Mesothelial cell of epicardium (in vitro differentiated cells): ENCODE measurements around the gene HSPA4L. TPM values are rescaled to one million over a fixed set of nuclear protein-coding genes. Genes with fewer than 3 reads are reported as not detected.

Experiments used
- DNase-seq, 2 experiments: peaks; one replicate each; pipeline ENCODE4 v3.0.0; 2021; ENCODE audit warnings: low spot score in 2 of 2; ENCODE audit not compliant: unreplicated experiment in 2 of 2
- H3K27ac Mint-ChIP-seq: 2 replicates; pipeline ENCODE4 v1.8.0; 2021; ENCODE audit warnings: mixed read lengths
- H3K27me3 Mint-ChIP-seq: 2 replicates; pipeline ENCODE4 v1.8.0; 2021; ENCODE audit warnings: low read depth, mixed read lengths
- H3K36me3 Mint-ChIP-seq: 2 replicates; pipeline ENCODE4 v1.8.0; 2021; ENCODE audit warnings: mixed read lengths
- H3K4me1 Mint-ChIP-seq: 2 replicates; pipeline ENCODE4 v1.8.0; 2021; ENCODE audit warnings: mixed read lengths
- H3K4me3 Mint-ChIP-seq: 2 replicates; pipeline ENCODE4 v1.8.0; 2021; ENCODE audit warnings: mild to moderate bottlenecking, moderate library complexity, mixed read lengths
- H3K9me3 Mint-ChIP-seq: 2 replicates; pipeline ENCODE4 v1.8.0; 2021; ENCODE audit warnings: mixed read lengths
- CTCF ChIP-seq: fragments of 200-600 bp; sonication (generic); IDR thresholded peaks from one replicate; pipeline ENCODE4 v1.5.0; 2021; ENCODE audit warnings: antibody characterized with exemption; ENCODE audit not compliant: unreplicated experiment
- total RNA-seq: library from RNA; stranded (reverse); gene quantifications from 3 replicates; pipeline ENCODE4 v1.2.1, GENCODE V29; 2021

Gene HSPA4L
- total RNA-seq, 1 donor from 2014 or later, result 4.6 TPM

- peaks cover 15% of the 10 kb centered on the region for H3K4me1 Mint-ChIP-seq
- no peaks in the 10 kb centered on the region for H3K9me3 Mint-ChIP-seq
- H3K27ac Mint-ChIP-seq, result peak overlapping the region; percentile 26
- no peak for DNase-seq
- H3K27me3 Mint-ChIP-seq, result no peaks in the 10 kb centered on the region
- no peaks in the 10 kb centered on the region for H3K36me3 Mint-ChIP-seq
- H3K4me3 Mint-ChIP-seq, result no peak overlapping the region
- no peak for TF ChIP-seq CTCF
Measured at GRCh38 chr4:127771535-127772275, 10.4 kb upstream of the HSPA4L start.

- no peaks in the 10 kb centered on the region for H3K36me3 Mint-ChIP-seq
- H3K4me1 Mint-ChIP-seq, result peaks cover 15% of the 10 kb centered on the region
- DNase-seq, result no peak
- TF ChIP-seq CTCF, result no peak
- H3K4me3 Mint-ChIP-seq, result no peak overlapping the region
- H3K27me3 Mint-ChIP-seq, result peaks cover 6% of the 10 kb centered on the region
- H3K27ac Mint-ChIP-seq, result no peak overlapping the region
- H3K9me3 Mint-ChIP-seq, result no peaks in the 10 kb centered on the region
Measured at GRCh38 chr4:127772769-127773671, 9.1 kb upstream of the HSPA4L start.

GRCh38 chr4:127775843-127776242 lies 6.3 kb upstream of the HSPA4L start:
- no peak overlapping the region for H3K27ac Mint-ChIP-seq
- peaks cover 6% of the 10 kb centered on the region for H3K27me3 Mint-ChIP-seq
- H3K4me1 Mint-ChIP-seq, result peaks cover 15% of the 10 kb centered on the region
- DNase-seq, result no peak
- TF ChIP-seq CTCF, result no peak
- no peak overlapping the region for H3K4me3 Mint-ChIP-seq
- no peaks in the 10 kb centered on the region for H3K36me3 Mint-ChIP-seq
- no peaks in the 10 kb centered on the region for H3K9me3 Mint-ChIP-seq

- no peaks in the 10 kb centered on the region for H3K9me3 Mint-ChIP-seq
- H3K4me3 Mint-ChIP-seq, result no peak overlapping the region
- H3K27me3 Mint-ChIP-seq, result peaks cover 6% of the 10 kb centered on the region
- H3K36me3 Mint-ChIP-seq, result no peaks in the 10 kb centered on the region
- DNase-seq, result no peak
- TF ChIP-seq CTCF, result no peak
- H3K4me1 Mint-ChIP-seq, result peaks cover 10% of the 10 kb centered on the region
- no peak overlapping the region for H3K27ac Mint-ChIP-seq
Measured at GRCh38 chr4:127776620-127777019, 5.5 kb upstream of the HSPA4L start.

- H3K4me3 Mint-ChIP-seq, result no peak overlapping the region
- TF ChIP-seq CTCF, result no peak
- H3K27me3 Mint-ChIP-seq, result peaks cover 6% of the 10 kb centered on the region
- no peaks in the 10 kb centered on the region for H3K36me3 Mint-ChIP-seq
- H3K27ac Mint-ChIP-seq, result no peak overlapping the region
- H3K4me1 Mint-ChIP-seq, result peaks cover 3% of the 10 kb centered on the region
- no peaks in the 10 kb centered on the region for H3K9me3 Mint-ChIP-seq
- no peak for DNase-seq
Measured at GRCh38 chr4:127777487-127777886, 4.6 kb upstream of the HSPA4L start.
